ENCODE data around the gene UGT1A9.

- TF ChIP-seq, protein P1, sequence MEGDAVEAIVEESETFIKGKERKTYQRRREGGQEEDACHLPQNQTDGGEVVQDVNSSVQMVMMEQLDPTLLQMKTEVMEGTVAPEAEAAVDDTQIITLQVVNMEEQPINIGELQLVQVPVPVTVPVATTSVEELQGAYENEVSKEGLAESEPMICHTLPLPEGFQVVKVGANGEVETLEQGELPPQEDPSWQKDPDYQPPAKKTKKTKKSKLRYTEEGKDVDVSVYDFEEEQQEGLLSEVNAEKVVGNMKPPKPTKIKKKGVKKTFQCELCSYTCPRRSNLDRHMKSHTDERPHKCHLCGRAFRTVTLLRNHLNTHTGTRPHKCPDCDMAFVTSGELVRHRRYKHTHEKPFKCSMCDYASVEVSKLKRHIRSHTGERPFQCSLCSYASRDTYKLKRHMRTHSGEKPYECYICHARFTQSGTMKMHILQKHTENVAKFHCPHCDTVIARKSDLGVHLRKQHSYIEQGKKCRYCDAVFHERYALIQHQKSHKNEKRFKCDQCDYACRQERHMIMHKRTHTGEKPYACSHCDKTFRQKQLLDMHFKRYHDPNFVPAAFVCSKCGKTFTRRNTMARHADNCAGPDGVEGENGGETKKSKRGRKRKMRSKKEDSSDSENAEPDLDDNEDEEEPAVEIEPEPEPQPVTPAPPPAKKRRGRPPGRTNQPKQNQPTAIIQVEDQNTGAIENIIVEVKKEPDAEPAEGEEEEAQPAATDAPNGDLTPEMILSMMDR (conservative IDR thresholded peaks at IDR 0.05 in 1 of 2, IDR thresholded peaks at IDR 0.05 in 1 of 2; ENCODE audit: extremely low read depth in 1 of 2, insufficient read depth in 1 of 2, low read depth in 1 of 2, low read length in 2 of 2) = no peak
- no peak for TF ChIP-seq EZH2 (IDR thresholded peaks at IDR 0.05; ENCODE audit: borderline replicate concordance, low read length)
Measured at GRCh38 chr2:233818639-233819621, 147.2 kb downstream of the UGT1A9 start.

Data from mammary epithelial cell (primary cell).